HG02981 (cell line): ENCODE results near the gene PIKFYVE.
"Not testable (repeated sequence)": the region's sequence is repeated elsewhere in the genome, so short reads cannot be mapped to it uniquely, and the experiment has no call there.

Source experiments
- ATAC-seq: cut with Tn5 transposase; IDR thresholded peaks from one replicate; pipeline ENCODE4 v1.9.1; 2021; ENCODE audit warnings: mild to moderate bottlenecking, moderate library complexity; ENCODE audit not compliant: unreplicated experiment

The PIKFYVE gene, protein sequence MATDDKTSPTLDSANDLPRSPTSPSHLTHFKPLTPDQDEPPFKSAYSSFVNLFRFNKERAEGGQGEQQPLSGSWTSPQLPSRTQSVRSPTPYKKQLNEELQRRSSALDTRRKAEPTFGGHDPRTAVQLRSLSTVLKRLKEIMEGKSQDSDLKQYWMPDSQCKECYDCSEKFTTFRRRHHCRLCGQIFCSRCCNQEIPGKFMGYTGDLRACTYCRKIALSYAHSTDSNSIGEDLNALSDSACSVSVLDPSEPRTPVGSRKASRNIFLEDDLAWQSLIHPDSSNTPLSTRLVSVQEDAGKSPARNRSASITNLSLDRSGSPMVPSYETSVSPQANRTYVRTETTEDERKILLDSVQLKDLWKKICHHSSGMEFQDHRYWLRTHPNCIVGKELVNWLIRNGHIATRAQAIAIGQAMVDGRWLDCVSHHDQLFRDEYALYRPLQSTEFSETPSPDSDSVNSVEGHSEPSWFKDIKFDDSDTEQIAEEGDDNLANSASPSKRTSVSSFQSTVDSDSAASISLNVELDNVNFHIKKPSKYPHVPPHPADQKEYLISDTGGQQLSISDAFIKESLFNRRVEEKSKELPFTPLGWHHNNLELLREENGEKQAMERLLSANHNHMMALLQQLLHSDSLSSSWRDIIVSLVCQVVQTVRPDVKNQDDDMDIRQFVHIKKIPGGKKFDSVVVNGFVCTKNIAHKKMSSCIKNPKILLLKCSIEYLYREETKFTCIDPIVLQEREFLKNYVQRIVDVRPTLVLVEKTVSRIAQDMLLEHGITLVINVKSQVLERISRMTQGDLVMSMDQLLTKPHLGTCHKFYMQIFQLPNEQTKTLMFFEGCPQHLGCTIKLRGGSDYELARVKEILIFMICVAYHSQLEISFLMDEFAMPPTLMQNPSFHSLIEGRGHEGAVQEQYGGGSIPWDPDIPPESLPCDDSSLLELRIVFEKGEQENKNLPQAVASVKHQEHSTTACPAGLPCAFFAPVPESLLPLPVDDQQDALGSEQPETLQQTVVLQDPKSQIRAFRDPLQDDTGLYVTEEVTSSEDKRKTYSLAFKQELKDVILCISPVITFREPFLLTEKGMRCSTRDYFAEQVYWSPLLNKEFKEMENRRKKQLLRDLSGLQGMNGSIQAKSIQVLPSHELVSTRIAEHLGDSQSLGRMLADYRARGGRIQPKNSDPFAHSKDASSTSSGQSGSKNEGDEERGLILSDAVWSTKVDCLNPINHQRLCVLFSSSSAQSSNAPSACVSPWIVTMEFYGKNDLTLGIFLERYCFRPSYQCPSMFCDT (N-terminal part only)

GRCh38 chr2:208265801-208266552 is at the start of gene PIKFYVE:
Gene PIKFYVE, plus strand, starts transcription at chr2:208266255. Its CDS starts 5,265 bp downstream, at chr2:208271520.
- ATAC-seq: peak; percentile 79

DNA sequence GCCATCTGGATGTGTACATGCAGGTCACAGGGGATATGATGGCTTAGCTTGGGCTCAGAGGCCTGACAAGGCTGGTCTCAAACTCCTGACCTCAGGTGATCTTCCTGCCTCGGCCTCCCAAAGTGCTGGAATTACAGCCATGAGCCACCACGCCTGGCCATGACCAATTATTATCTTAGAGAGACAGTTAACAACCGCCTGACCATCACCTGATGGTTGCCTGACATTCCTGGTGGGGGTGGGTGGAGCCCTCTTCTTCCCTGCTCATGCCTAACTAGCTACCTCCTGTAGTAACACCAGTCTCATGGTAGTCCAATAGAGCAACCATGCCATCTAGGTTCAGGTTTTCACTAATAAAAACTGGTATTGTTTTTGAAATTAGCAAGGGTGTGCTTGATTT is 44.2 kb upstream of the PIKFYVE start:
- not testable (repeated sequence) for ATAC-seq

DNA sequence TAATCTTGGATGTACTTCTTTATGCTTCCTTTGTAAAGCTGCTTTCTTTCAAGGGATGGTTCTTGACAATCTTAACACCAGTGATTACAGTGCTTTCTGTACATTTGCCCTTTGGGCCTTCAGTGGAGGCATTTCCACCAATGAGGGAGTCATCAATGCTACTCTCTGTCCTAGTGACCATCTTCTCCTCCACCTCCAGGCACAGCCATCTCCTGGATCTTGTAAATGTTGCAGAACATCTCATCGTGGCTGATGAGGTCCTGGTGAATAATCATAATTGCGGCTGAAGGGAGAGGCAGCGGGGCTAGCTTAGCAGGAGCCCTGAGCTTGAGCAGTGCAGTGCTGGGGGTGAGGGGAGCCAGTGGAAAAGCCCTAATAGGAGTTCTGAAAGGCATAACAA is 43.7 kb upstream of the PIKFYVE start:
- ATAC-seq: no peak

DNA sequence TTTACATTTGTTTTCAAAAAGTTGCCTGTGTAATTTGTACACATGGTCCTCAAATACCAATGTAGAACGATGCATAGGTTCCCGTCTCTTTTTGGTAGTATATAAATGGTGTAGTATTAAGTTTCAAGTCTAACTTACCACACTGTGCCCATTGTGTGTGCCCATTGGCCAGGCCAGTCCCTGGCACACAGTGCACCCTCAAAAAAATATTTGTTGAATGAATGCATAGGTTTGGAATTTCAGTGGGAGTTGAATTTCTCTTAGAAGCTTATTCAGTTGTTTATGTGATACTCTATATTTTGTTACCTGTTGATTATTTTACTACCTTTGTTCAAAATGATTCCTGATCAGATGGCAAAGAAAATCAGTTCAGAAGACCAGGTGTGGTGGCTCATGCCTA is 41.3 kb upstream of the PIKFYVE start:
- ATAC-seq: no peak

- no peak for ATAC-seq
Measured at GRCh38 chr2:208227581-208228232, 38.3 kb upstream of the PIKFYVE start.

DNA sequence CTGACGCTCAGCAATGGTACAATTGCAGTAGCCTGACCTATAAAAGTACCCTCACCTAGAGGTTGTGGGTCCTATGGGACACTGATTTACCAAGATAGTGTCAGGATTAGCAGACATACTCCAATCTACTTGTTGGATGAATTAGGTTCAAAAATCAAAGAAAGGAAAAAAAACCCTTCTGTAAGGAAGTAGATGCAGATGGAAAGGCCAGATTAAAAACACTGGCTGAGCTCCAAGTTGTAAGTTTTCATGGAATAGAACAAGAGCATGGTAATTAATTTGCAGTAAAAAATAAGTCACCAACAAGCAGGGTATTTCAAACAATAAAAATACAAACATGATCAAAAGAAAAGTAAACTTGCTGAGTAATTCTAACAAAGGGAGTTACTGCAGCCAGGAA is 37.6 kb upstream of the PIKFYVE start:
- ATAC-seq: no peak

- ATAC-seq: no peak
Measured at GRCh38 chr2:208234786-208235185, 31.3 kb upstream of the PIKFYVE start.

- no peak for ATAC-seq
Measured at GRCh38 chr2:208235860-208236259, 30.2 kb upstream of the PIKFYVE start.

DNA sequence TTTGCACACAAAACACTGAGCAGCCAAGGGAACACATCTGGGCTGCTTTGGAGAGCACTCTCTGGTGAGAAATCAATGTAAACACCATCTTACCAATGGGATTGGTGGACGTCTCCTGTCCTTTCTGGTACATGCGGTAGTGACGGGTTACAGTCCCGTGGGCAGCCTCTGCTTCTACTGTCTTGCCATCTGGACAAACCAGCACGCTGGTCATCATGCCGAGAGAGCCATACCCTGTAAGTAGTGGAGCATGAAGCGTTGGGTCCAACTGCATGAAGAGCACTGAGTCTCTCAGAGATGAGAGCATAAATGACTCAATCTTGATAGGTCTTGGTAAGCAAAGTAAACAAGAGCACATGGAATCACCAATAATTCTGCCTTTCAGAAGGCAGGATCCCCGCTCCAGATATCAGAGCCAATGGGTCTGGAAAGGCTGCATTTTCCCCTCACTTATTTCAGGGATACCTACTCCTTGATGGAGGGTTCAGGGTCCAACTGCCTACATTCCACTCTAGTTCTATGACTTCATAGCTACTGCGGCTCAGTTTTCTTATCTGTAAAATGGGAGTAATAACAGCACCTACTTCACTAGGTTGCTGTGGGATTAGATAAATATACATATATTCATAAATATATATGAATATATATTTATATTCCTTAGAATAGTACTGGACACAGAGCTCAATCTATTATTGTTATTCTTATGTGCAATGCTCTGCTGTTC is 26.1 kb upstream of the PIKFYVE start:
- no peak for ATAC-seq

- no peak for ATAC-seq
Measured at GRCh38 chr2:208240619-208241209, 25.3 kb upstream of the PIKFYVE start.

DNA sequence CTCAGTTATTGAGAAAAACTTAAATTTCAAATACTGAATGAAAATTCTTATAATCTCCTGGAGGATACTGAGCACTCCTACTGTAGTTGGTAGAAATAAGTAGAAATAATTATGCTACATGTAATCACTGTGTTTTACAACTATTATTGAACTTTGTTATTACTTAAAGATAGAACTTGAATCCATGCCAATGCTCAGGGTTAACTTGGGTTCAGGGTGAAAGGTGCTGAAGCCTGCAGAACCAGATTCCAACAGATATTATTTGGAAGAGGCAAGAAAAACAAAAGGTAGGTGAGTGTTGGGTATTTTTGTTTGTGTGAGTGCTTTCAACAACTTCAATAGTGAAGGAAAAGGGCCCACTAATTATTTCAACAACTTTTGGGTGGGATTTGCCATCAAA is 21.6 kb upstream of the PIKFYVE start:
- ATAC-seq: no peak

DNA sequence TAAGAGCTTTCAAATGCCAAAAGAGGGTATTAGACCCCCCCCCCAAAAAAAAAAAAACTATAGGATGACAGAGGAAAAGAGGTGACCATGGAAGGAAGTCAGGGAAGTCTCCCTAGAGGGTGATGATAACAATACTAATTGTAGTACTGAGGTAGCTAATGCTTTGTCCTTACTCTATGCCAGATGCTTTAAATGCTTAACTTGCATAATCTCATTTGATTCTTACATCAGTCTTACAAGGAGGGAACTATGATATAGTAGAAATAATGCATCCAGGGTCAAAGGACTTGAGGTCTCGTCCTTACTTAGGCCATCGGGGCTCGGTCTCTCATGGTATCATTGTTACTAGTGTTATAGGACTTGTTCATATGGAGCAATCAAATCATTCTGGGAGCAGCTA is 20.3 kb upstream of the PIKFYVE start:
- no peak for ATAC-seq

GRCh38 chr2:208248601-208249000 is 17.5 kb upstream of the PIKFYVE start:
- no peak for ATAC-seq

- no peak for ATAC-seq
Measured at GRCh38 chr2:208249296-208249695, 16.8 kb upstream of the PIKFYVE start.

DNA sequence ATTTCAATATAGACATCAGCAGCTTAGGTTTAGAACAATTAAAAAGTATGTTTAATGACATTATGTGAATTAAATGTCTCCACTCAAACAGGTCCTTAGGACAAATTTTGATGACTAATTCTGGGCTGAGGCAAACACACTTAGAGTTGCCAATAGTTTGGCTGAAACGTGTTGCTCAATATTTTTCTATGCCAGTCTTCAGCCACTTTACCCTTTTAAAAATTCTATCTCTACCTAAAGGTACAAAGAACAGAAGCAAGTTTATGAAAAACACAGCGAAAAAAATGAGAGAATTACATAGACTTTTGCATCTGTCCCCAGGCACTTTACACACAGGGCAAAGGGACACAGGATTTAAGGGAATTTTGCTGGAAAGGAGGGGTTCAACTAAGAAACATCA is 15.7 kb upstream of the PIKFYVE start:
- ATAC-seq: no peak

- no peak for ATAC-seq
Measured at GRCh38 chr2:208251098-208251497, 15.0 kb upstream of the PIKFYVE start.

DNA sequence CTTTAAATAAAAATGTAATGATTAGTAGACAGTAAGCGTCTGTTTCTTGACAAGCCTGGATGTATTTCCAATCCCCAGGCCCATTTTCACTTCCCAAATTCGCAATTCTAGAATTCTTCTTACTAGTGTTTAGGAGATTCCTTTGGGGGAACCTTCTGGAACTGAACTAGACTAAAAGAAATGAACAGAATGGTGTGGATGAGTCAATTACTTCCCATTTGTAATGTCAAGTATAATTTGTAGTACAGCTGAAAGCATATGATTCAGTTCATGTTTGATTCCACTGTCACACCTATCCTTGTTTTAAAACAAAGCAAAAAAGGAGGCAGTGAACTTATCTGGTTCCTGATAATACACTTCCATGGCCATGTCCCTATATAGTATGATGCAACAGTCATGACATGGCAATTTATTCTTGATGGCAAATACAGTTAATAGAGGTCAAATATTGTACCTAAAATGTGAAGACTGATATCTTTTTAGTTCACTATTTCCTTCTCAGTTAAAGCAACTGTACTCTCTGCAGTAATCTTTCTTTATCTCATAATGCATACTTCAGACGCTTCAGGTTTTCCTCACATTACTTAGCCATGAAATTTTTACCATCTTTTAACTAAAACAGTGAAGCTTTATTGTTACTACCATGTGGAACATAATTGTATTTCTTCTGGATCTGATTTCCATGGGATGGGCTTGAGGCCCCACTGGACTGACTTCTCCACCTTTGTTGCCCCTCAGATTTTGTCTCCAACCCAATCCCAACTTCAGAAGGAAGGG is 13.2 kb upstream of the PIKFYVE start:
- no peak for ATAC-seq

GRCh38 chr2:208253600-208254117 is 12.4 kb upstream of the PIKFYVE start:
- no peak for ATAC-seq
